Lower lobe of right lung (tissue), 2 donors: Measurements from ENCODE around the gene BEND6. TPM values are rescaled to one million over a fixed set of nuclear protein-coding genes. Genes with fewer than 3 reads are reported as not detected.

Experiments used
- ATAC-seq, 2 donors: fragments of 200-7000 bp; cut with Tn5 transposase; one replicate each; pipeline ENCODE4 v1.9.1; 2020 to 2022; ENCODE audit warnings: mild to moderate bottlenecking in 2 of 2, moderate library complexity in 2 of 2
- DNase-seq: peaks from one replicate; pipeline ENCODE4 v3.0.0-alpha.2; 2020
- H3K27ac ChIP-seq: fragments of 200-600 bp; one replicate; pipeline ENCODE4 v1.8.0; 2022
- H3K27me3 ChIP-seq: fragments of 200-600 bp; one replicate; pipeline ENCODE4 v1.8.0; 2022; ENCODE audit warnings: low read depth
- H3K36me3 ChIP-seq: fragments of 200-600 bp; one replicate; pipeline ENCODE4 v1.8.0; 2022; ENCODE audit warnings: mild to moderate bottlenecking
- H3K4me1 ChIP-seq: fragments of 200-600 bp; one replicate; pipeline ENCODE4 v1.8.0; 2022
- H3K4me3 ChIP-seq: fragments of 200-600 bp; one replicate; pipeline ENCODE4 v1.8.0; 2022; ENCODE audit warnings: mild to moderate bottlenecking
- H3K9me3 ChIP-seq: fragments of 200-600 bp; one replicate; pipeline ENCODE4 v1.8.0; 2022
- CTCF ChIP-seq: fragments of 200-600 bp; IDR thresholded peaks from one replicate; pipeline ENCODE4 v1.8.0; 2022; ENCODE audit warnings: antibody characterized with exemption, mild to moderate bottlenecking
- intact Hi-C: fragments of 100-400 bp; cut with DNase I; formaldehyde crosslinking; loops from one replicate; pipeline ENCODE4 v1.11.0; 2022
- total RNA-seq: library from RNA; stranded (reverse); fragmentation: NEBNext Ultra II Directional; extraction: Animal tissue kit (Norgen Biotek cat#: 25700); gene quantifications from one replicate; pipeline ENCODE4 v1.2.1, GENCODE V29; 2021
- donor health status: DM: no; HTN: yes; CAD: no; lungs with severe emphysema.

Gene BEND6
- total RNA-seq, 1 donor from 2014 or later = 0.32 TPM

- no peak overlapping the region for H3K4me3 ChIP-seq
- H3K4me1 ChIP-seq = peaks cover 11% of the 10 kb centered on the region
- H3K27me3 ChIP-seq = peaks cover 16% of the 10 kb centered on the region
- H3K9me3 ChIP-seq = no peaks in the 10 kb centered on the region
- intact Hi-C loops = no loop called here
- ATAC-seq (no peak), DNase-seq (no peak)
- H3K27ac ChIP-seq = no peak overlapping the region
- no peak for TF ChIP-seq CTCF
- H3K36me3 ChIP-seq = no peaks in the 10 kb centered on the region
Measured at GRCh38 chr6:56959094-56959493, 4.2 kb downstream of the BEND6 start.

- no peak for DNase-seq
- no peak for TF ChIP-seq CTCF
- Histone ChIP-seq H3K4me3 (no peak overlapping the region), H3K27me3 (peaks cover 14% of the 10 kb centered on the region), H3K4me1 (peaks cover 9% of the 10 kb centered on the region), H3K36me3 (no peaks in the 10 kb centered on the region), H3K9me3 (no peaks in the 10 kb centered on the region), H3K27ac (no peak overlapping the region)
- ATAC-seq = no peak
- intact Hi-C loops = no loop called here
Measured at GRCh38 chr6:56959938-56960337, 5.0 kb downstream of the BEND6 start.

GRCh38 chr6:56961151-56961550, 6.2 kb downstream of the BEND6 start:
- Histone ChIP-seq H3K4me3 (no peak overlapping the region), H3K9me3 (no peaks in the 10 kb centered on the region), H3K27me3 (peaks cover 4% of the 10 kb centered on the region), H3K36me3 (no peaks in the 10 kb centered on the region), H3K4me1 (no peaks in the 10 kb centered on the region), H3K27ac (no peak overlapping the region)
- ATAC-seq = no peak
- no peak for TF ChIP-seq CTCF
- intact Hi-C loops = no loop called here
- DNase-seq = no peak

GRCh38 chr6:56962441-56962840, 7.5 kb downstream of the BEND6 start:
- Histone ChIP-seq H3K9me3 (no peaks in the 10 kb centered on the region), H3K27me3 (no peaks in the 10 kb centered on the region), H3K4me3 (no peak overlapping the region), H3K36me3 (no peaks in the 10 kb centered on the region), H3K27ac (no peak overlapping the region), H3K4me1 (no peaks in the 10 kb centered on the region)
- ATAC-seq = no peak
- no peak for DNase-seq
- no peak for TF ChIP-seq CTCF
- intact Hi-C loops = no loop called here

GRCh38 chr6:56963043-56963442, 8.1 kb downstream of the BEND6 start:
- Histone ChIP-seq H3K27me3 (no peaks in the 10 kb centered on the region), H3K4me1 (no peaks in the 10 kb centered on the region), H3K36me3 (no peaks in the 10 kb centered on the region), H3K27ac (no peak overlapping the region), H3K4me3 (no peak overlapping the region), H3K9me3 (no peaks in the 10 kb centered on the region)
- intact Hi-C loops = no loop called here
- ATAC-seq (no peak), DNase-seq (no peak)
- TF ChIP-seq CTCF = no peak

- DNase-seq (no peak), ATAC-seq (no peak)
- Histone ChIP-seq H3K4me3 (no peak overlapping the region), H3K4me1 (no peaks in the 10 kb centered on the region), H3K9me3 (no peaks in the 10 kb centered on the region), H3K36me3 (no peaks in the 10 kb centered on the region), H3K27me3 (no peaks in the 10 kb centered on the region), H3K27ac (no peak overlapping the region)
- TF ChIP-seq CTCF = no peak
- intact Hi-C loops = no loop called here
Measured at GRCh38 chr6:56963793-56964192, 8.9 kb downstream of the BEND6 start.
